HepG2 (cell line): Measurements from ENCODE around the gene RABGAP1L. TPM values are rescaled to one million over a fixed set of nuclear protein-coding genes. Genes with fewer than 3 reads are reported as not detected.

Experiments used
- CCAR2 ChIP-seq: fragments of 200-400 bp; formaldehyde crosslinking; optimal IDR thresholded peaks from 2 replicates; pipeline ENCODE3; 2018; ENCODE audit warnings: low read depth, mild to moderate bottlenecking, low read length, moderate library complexity
- EP300 ChIP-seq, 3 experiments: sonication (generic) in 1 of 3; formaldehyde crosslinking in 1 of 3; IDR thresholded peaks; 2 replicates each; pipeline versions ENCODE4 v1.5.1 to v1.6.1; 2011 to 2020; ENCODE audit warnings: low read depth in 2 of 3, low read length in 2 of 3, borderline replicate concordance in 1 of 3, improper control_type of control experiment in 1 of 3, mild to moderate bottlenecking in 1 of 3, missing genetic modification reagents in 1 of 3, moderate library complexity in 1 of 3
- FLYWCH1 ChIP-seq: sonication (generic); formaldehyde crosslinking; IDR thresholded peaks from 2 replicates; pipeline ENCODE4 v1.8.1; 2023; ENCODE audit warnings: mild to moderate bottlenecking, missing genetic modification reagents
- KLF16 ChIP-seq, 2 experiments: sonication (generic) in 1 of 2; formaldehyde crosslinking in 1 of 2; IDR thresholded peaks; 2 replicates each; pipeline versions ENCODE4 v1.6.1 to v1.8.0; 2016 to 2023; ENCODE audit warnings: missing genetic modification reagents in 2 of 2, missing compliant biosample characterization in 1 of 2
- TRIM24 ChIP-seq: sonication (generic); formaldehyde crosslinking; IDR thresholded peaks from 2 replicates; pipeline ENCODE4 v1.8.0; 2022; ENCODE audit warnings: mild to moderate bottlenecking, missing genetic modification reagents
- ZBTB7B ChIP-seq: sonication (generic); formaldehyde crosslinking; IDR thresholded peaks from 2 replicates; pipeline ENCODE4 v1.4.0; 2020; ENCODE audit warnings: missing genetic modification reagents
- ZEB1 ChIP-seq: IDR thresholded peaks from 2 replicates; pipeline ENCODE4 v1.6.1; 2012; ENCODE audit warnings: mild to moderate bottlenecking, low read depth, inconsistent platforms; ENCODE audit not compliant: insufficient replicate concordance
- ZFP36 ChIP-seq: fragments of 150-350 bp; IDR thresholded peaks from 2 replicates; pipeline ENCODE4 v1.6.1; 2018; ENCODE audit warnings: borderline replicate concordance, low read length, low read depth; ENCODE audit not compliant: partially characterized antibody
- ZNF558 ChIP-seq: sonication (generic); formaldehyde crosslinking; IDR thresholded peaks from 2 replicates; pipeline ENCODE4 v1.9.0; 2022; ENCODE audit warnings: mild to moderate bottlenecking, missing genetic modification reagents, borderline replicate concordance
- ZNF562 ChIP-seq: sonication (generic); formaldehyde crosslinking; IDR thresholded peaks from 2 replicates; pipeline ENCODE4 v1.8.0; 2022; ENCODE audit warnings: missing genetic modification reagents, borderline replicate concordance
- polyA plus RNA-seq, 8 experiments: library from polyadenylated mRNA; depleted of rRNA in 3 of 8; stranded (reverse) in 7 of 8; unstranded in 1 of 8; fragments of >200 nt; fragmentation: Illumina TruSeq in 4 of 8; extraction: Trizol in 4 of 8; gene quantifications; 2 replicates each; pipeline versions ENCODE4 v1.2.1 to v1.2.3, GENCODE V29; 2011 to 2016; ENCODE audit warnings: low read depth in 4 of 8, missing spikeins in 1 of 8, mixed read lengths in 1 of 8; ENCODE audit not compliant: insufficient read depth in 1 of 8
- total RNA-seq, 5 experiments: library from RNA; depleted of rRNA; stranded (reverse); fragments of >200 nt; fragmentation: Illumina TruSeq; extraction: Trizol; gene quantifications; 2 replicates each; pipeline ENCODE4 v1.2.3, GENCODE V29; 2016; ENCODE audit warnings: low read depth in 1 of 5
- TF ChIP-seq, protein P1 (sequence below), 2 experiments: sonication (generic) in 1 of 2; formaldehyde crosslinking in 1 of 2; IDR thresholded peaks; 2 replicates each; pipeline versions ENCODE4 v1.4.0 to v1.6.1; 2016 to 2020; ENCODE audit warnings: borderline replicate concordance in 1 of 2, low read depth in 1 of 2, mild to moderate bottlenecking in 1 of 2, missing genetic modification reagents in 1 of 2
- TF ChIP-seq, protein P2 (sequence below), 2 experiments: sonication (generic) in 1 of 2; formaldehyde crosslinking in 1 of 2; IDR thresholded peaks; 2 replicates each; pipeline versions ENCODE4 v1.6.1 to v1.9.0; 2014 to 2022; ENCODE audit warnings: antibody characterized with exemption in 1 of 2, borderline replicate concordance in 1 of 2, inconsistent platforms in 1 of 2, low read depth in 1 of 2, missing genetic modification reagents in 1 of 2
- TF ChIP-seq, protein P3 (sequence below): IDR thresholded peaks from 2 replicates; pipeline ENCODE4 v1.6.1; 2016
- TF ChIP-seq, protein P4 (sequence below): conservative IDR thresholded peaks from 2 replicates; pipeline ENCODE4 v1.6.1; 2018; ENCODE audit warnings: missing genetic modification reagents

Gene RABGAP1L
- total and polyA plus RNA-seq, 2 of the 13 experiments (the other 11 are each of a cell fraction or from before 2014, with no cell fraction given): 7.9 to 22.6 TPM

DNA sequence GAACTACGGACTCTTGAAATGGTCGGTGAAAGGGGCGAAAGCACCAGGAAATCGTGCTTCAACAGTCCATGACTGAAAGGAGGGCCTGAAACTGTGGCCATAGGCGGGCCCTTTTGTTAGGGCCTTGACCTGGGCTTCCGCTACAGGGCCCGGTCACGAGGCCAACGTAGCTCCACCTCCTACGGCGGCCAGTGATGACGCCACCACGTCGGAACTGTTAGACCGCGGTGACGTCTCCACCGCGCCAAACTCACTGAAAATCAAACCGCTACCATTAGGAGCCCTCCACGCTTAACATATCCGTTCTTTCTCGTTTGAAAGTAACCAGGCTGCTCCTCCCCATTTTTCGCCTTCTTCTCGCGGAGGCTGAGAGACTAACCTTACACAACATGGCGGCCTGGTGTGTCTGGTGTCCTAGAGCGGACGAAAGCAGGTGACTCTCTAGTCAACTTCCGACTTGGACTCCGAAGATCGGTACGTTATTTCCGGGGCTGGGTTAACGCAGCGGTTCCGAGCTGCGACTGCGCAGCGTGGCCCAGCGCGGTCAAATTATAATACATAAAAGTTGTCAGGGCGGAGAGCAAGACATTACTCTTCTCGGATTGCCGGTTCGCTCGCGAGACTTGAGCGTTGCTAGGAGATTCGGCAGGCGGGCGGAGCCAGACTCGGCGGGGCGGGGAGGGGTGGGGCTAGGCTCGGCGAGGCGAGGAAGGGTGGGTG, 840.1 kb downstream of the RABGAP1L start (continued):
- TF ChIP-seq, protein P1, sequence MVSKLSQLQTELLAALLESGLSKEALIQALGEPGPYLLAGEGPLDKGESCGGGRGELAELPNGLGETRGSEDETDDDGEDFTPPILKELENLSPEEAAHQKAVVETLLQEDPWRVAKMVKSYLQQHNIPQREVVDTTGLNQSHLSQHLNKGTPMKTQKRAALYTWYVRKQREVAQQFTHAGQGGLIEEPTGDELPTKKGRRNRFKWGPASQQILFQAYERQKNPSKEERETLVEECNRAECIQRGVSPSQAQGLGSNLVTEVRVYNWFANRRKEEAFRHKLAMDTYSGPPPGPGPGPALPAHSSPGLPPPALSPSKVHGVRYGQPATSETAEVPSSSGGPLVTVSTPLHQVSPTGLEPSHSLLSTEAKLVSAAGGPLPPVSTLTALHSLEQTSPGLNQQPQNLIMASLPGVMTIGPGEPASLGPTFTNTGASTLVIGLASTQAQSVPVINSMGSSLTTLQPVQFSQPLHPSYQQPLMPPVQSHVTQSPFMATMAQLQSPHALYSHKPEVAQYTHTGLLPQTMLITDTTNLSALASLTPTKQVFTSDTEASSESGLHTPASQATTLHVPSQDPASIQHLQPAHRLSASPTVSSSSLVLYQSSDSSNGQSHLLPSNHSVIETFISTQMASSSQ (IDR thresholded peaks at IDR 0.05; ENCODE audit: low read depth): peak; percentile 42; the same call in 1 of the 2 replicates
- TF ChIP-seq, protein P1 (CRISPR knock-in tag; IDR thresholded peaks at IDR 0.05; ENCODE audit: borderline replicate concordance): no peak
- no peak for TF ChIP-seq ZFP36
- TF ChIP-seq FLYWCH1 (CRISPR knock-in tag): no peak
- TF ChIP-seq, protein P2, sequence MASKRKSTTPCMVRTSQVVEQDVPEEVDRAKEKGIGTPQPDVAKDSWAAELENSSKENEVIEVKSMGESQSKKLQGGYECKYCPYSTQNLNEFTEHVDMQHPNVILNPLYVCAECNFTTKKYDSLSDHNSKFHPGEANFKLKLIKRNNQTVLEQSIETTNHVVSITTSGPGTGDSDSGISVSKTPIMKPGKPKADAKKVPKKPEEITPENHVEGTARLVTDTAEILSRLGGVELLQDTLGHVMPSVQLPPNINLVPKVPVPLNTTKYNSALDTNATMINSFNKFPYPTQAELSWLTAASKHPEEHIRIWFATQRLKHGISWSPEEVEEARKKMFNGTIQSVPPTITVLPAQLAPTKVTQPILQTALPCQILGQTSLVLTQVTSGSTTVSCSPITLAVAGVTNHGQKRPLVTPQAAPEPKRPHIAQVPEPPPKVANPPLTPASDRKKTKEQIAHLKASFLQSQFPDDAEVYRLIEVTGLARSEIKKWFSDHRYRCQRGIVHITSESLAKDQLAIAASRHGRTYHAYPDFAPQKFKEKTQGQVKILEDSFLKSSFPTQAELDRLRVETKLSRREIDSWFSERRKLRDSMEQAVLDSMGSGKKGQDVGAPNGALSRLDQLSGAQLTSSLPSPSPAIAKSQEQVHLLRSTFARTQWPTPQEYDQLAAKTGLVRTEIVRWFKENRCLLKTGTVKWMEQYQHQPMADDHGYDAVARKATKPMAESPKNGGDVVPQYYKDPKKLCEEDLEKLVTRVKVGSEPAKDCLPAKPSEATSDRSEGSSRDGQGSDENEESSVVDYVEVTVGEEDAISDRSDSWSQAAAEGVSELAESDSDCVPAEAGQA (IDR thresholded peaks at IDR 0.05; ENCODE audit: low read depth): peak; percentile 99
- TF ChIP-seq, protein P2 (CRISPR knock-in tag; IDR thresholded peaks at IDR 0.05; ENCODE audit: borderline replicate concordance): no peak
- no peak for TF ChIP-seq TRIM24
- TF ChIP-seq ZNF562 (CRISPR knock-in tag): no peak
- TF ChIP-seq CCAR2: no peak
- TF ChIP-seq ZEB1: peak; percentile 28
- TF ChIP-seq, protein P3, sequence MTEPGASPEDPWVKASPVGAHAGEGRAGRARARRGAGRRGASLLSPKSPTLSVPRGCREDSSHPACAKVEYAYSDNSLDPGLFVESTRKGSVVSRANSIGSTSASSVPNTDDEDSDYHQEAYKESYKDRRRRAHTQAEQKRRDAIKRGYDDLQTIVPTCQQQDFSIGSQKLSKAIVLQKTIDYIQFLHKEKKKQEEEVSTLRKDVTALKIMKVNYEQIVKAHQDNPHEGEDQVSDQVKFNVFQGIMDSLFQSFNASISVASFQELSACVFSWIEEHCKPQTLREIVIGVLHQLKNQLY (CRISPR knock-in tag): 0 out of 2 replicates have a peak, but pooled peaks have one; percentile 15
- TF ChIP-seq KLF16 (CRISPR knock-in tag; IDR thresholded peaks at IDR 0.05): peak in 1 of 2 experiments; percentile 37; a peak in 1 of 4 replicates
- TF ChIP-seq EP300 (IDR thresholded peaks at IDR 0.05; ENCODE audit: low read depth in 2 of 2, low read length in 2 of 2): peak in 1 of 2 experiments; percentile 41; a peak in 1 of 4 replicates
- TF ChIP-seq EP300 (CRISPR knock-in tag; IDR thresholded peaks at IDR 0.05; ENCODE audit: borderline replicate concordance): no peak; the same call in 1 of the 2 replicates
- TF ChIP-seq, protein P4, sequence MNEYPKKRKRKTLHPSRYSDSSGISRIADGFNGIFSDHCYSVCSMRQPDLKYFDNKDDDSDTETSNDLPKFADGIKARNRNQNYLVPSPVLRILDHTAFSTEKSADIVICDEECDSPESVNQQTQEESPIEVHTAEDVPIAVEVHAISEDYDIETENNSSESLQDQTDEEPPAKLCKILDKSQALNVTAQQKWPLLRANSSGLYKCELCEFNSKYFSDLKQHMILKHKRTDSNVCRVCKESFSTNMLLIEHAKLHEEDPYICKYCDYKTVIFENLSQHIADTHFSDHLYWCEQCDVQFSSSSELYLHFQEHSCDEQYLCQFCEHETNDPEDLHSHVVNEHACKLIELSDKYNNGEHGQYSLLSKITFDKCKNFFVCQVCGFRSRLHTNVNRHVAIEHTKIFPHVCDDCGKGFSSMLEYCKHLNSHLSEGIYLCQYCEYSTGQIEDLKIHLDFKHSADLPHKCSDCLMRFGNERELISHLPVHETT (CRISPR knock-in tag): peak; percentile 78; the same call in 1 of the 2 replicates
- 0 out of 2 replicates have a peak, but pooled peaks have one; percentile 13 for TF ChIP-seq ZBTB7B (CRISPR knock-in tag)
- peak; percentile 9; the same call in 1 of the 2 replicates for TF ChIP-seq ZNF558 (CRISPR knock-in tag)
